MM.1S (cell line): Measurements from ENCODE around the gene MMP15.
A peak's percentile ranks its signal among the peaks of the same experiment; 100 is the strongest.
"Not testable (repeated sequence)": the region's sequence is repeated elsewhere in the genome, so short reads cannot be mapped to it uniquely, and the experiment has no call there.

Experiments used
- DNase-seq: peaks from one replicate; pipeline ENCODE4 v3.0.0-alpha.2; 2015
- H2AFZ ChIP-seq: fragments of 300-600 bp; sonication (generic); 2 replicates; pipeline ENCODE4 v1.6.0; 2016; ENCODE audit warnings: antibody characterized with exemption, low read length
- H3F3A ChIP-seq: fragments of 300-600 bp; sonication (generic); 2 replicates; pipeline ENCODE4 v1.6.1; 2016; ENCODE audit warnings: mild to moderate bottlenecking, antibody characterized with exemption, low read length, moderate library complexity, mixed read lengths; ENCODE audit not compliant: insufficient read depth
- H3K27ac ChIP-seq: fragments of 300-600 bp; sonication (generic); 2 replicates; pipeline ENCODE4 v1.5.1; 2016; ENCODE audit warnings: mild to moderate bottlenecking, low read length
- H3K27me3 ChIP-seq: fragments of 300-600 bp; sonication (generic); replicated peaks from 2 replicates; pipeline ENCODE4 v1.6.0; 2016; ENCODE audit warnings: low read length; ENCODE audit not compliant: insufficient read depth
- H3K36me3 ChIP-seq: fragments of 300-600 bp; sonication (generic); replicated peaks from 2 replicates; pipeline ENCODE4 v1.6.1; 2016; ENCODE audit warnings: mild to moderate bottlenecking, low read length, mixed read lengths; ENCODE audit not compliant: insufficient read depth
- H3K4me1 ChIP-seq: fragments of 300-600 bp; sonication (generic); 2 replicates; pipeline ENCODE4 v1.6.1; 2016; ENCODE audit warnings: low read length, mixed read lengths
- H3K4me2 ChIP-seq: fragments of 300-600 bp; sonication (generic); 2 replicates; pipeline ENCODE4 v1.6.0; 2016; ENCODE audit warnings: low read depth, low read length
- H3K4me3 ChIP-seq: fragments of 300-600 bp; sonication (generic); 2 replicates; pipeline ENCODE4 v1.5.1; 2016; ENCODE audit warnings: low read length, mixed read lengths
- H3K79me2 ChIP-seq: fragments of 300-600 bp; sonication (generic); 2 replicates; pipeline ENCODE4 v1.6.1; 2016; ENCODE audit warnings: mixed run types, low read length, mixed read lengths
- H3K9ac ChIP-seq: fragments of 300-600 bp; sonication (generic); 2 replicates; pipeline ENCODE4 v1.6.1; 2016; ENCODE audit warnings: low read length, mixed read lengths
- H3K9me2 ChIP-seq: fragments of 300-600 bp; sonication (generic); replicated peaks from 2 replicates; pipeline ENCODE4 v1.6.1; 2016; ENCODE audit warnings: mild to moderate bottlenecking, low read length, mixed read lengths; ENCODE audit not compliant: insufficient read depth
- H3K9me3 ChIP-seq: fragments of 300-600 bp; sonication (generic); replicated peaks from 2 replicates; pipeline ENCODE4 v1.6.1; 2016; ENCODE audit warnings: mild to moderate bottlenecking, low read length, mixed read lengths; ENCODE audit not compliant: insufficient read depth
- H4K20me1 ChIP-seq: fragments of 300-600 bp; sonication (generic); 2 replicates; pipeline ENCODE4 v1.6.1; 2016; ENCODE audit warnings: mild to moderate bottlenecking, low read length, moderate library complexity, mixed read lengths; ENCODE audit not compliant: insufficient read depth
- EZH2 ChIP-seq: fragments of 300-600 bp; sonication (generic); optimal IDR thresholded peaks from 2 replicates; pipeline ENCODE3; 2017; ENCODE audit warnings: low read depth, mild to moderate bottlenecking, antibody characterized with exemption, low read length, mixed read lengths
- EZH2phosphoT487 ChIP-seq: fragments of 300-600 bp; sonication (generic); IDR thresholded peaks from 2 replicates; pipeline ENCODE4 v1.6.1; 2018; ENCODE audit warnings: antibody characterized with exemption, low read length
- TF ChIP-seq, protein P1 (sequence below): fragments of 300-600 bp; sonication (generic); IDR thresholded peaks from 2 replicates; pipeline ENCODE4 v1.5.1; 2016; ENCODE audit warnings: antibody characterized with exemption, low read length, mixed read lengths

The MMP15 gene

DNA sequence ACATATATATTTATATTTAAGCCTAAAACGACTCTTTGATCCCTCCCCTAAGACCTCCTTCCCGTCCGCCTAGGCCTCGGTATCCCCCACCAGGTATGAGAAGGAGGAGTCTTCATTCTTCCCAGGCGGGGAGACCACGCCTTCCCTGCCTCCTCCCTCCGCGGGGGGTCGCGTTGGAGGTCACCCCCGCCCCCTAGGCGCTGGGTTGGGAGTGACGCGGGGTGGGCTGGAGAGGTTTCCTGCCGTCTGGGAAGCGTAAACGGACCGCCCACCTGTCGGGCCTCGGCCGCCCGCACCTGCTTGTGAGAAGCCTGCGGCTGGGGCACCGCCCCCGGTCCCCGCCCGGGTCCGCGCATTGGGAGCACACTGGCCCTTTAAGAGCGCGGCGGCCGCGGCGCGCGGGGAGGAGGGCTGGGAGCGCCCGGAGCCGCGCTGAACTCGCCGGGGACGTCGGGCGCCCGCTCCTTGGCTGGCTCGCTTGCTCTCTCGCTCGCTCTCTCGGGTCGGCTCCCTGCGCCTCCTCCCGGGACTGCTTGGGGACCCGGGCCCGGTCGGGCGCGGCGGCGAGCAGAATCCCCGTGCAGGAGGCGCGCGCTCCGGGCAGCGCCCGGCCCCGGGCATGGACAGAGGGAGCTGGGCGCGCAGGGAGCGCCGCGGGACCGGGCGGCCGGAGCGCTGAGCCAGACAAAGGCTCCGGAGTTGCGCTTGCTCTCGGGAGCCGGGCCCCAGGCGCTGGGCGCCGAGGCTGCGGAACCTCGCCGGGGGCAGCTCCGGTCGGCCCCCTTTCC lies at the start of gene MMP15:
Gene MMP15 (plus strand): TSS at position 404 of the 788 bp plus-strand sequence. CDS start 597 bp downstream, outside the sequence.
- Histone ChIP-seq H3F3A (no peaks in the 10 kb centered on the region), H3K27me3 (peaks cover 18% of the 10 kb centered on the region), H3K4me1 (no peaks in the 10 kb centered on the region; the same call in 1 of the 2 replicates), H3K4me3 (peak within 1 kb of the TSS; percentile 87), H3K27ac (no peak within 1 kb of the TSS), H3K9ac (peak within 1 kb of the TSS; percentile 18; the same call in 1 of the 2 replicates), H3K9me2 (no peaks in the 10 kb centered on the region), H3K79me2 (no peaks in the 10 kb centered on the region), H4K20me1 (no peaks in the 10 kb centered on the region), H3K9me3 (no peaks in the 10 kb centered on the region), H3K4me2 (peak within 1 kb of the TSS; percentile 99), H2AFZ (peak within 1 kb of the TSS; percentile 98), H3K36me3 (no peaks in the 10 kb centered on the region)
- DNase-seq: peak; percentile 71
- TF ChIP-seq, protein P1, sequence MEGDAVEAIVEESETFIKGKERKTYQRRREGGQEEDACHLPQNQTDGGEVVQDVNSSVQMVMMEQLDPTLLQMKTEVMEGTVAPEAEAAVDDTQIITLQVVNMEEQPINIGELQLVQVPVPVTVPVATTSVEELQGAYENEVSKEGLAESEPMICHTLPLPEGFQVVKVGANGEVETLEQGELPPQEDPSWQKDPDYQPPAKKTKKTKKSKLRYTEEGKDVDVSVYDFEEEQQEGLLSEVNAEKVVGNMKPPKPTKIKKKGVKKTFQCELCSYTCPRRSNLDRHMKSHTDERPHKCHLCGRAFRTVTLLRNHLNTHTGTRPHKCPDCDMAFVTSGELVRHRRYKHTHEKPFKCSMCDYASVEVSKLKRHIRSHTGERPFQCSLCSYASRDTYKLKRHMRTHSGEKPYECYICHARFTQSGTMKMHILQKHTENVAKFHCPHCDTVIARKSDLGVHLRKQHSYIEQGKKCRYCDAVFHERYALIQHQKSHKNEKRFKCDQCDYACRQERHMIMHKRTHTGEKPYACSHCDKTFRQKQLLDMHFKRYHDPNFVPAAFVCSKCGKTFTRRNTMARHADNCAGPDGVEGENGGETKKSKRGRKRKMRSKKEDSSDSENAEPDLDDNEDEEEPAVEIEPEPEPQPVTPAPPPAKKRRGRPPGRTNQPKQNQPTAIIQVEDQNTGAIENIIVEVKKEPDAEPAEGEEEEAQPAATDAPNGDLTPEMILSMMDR: no peak
- no peak for TF ChIP-seq EZH2
- no peak for TF ChIP-seq EZH2phosphoT487

DNA sequence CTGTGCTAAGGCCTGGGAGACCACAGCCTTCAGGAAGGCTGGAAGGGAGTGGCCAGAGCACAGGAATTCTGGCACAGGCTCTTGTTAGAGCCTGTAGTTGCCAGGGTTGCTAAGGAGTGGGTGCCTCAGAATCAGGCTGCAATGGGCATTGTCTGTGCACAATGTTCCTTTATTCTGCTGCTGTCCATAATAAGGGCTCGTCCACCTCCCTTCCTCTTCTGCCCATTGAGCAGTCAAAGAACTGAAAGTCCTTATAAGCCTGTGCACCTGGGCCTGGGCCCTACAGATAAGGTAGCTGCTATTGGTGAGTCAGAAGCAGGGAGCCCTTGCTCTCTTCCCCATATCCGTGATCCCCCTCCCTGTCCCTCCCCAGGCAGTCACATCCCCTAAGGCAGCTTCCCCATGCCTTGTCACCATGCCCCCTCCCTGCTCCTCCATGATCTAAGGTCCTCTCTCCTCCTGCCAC lies 49.2 kb upstream of the MMP15 start:
- H3K9me3 ChIP-seq: no peaks in the 10 kb centered on the region
- no peaks in the 10 kb centered on the region for H3F3A ChIP-seq
- no peak overlapping the region for H2AFZ ChIP-seq
- H3K4me1 ChIP-seq: no peaks in the 10 kb centered on the region
- no peak overlapping the region for H3K27ac ChIP-seq
- no peak for TF ChIP-seq EZH2
- TF ChIP-seq EZH2phosphoT487: no peak
- TF ChIP-seq, protein P1: no peak
- no peak for DNase-seq
- H3K36me3 ChIP-seq: no peaks in the 10 kb centered on the region
- no peaks in the 10 kb centered on the region for H3K79me2 ChIP-seq
- H3K9ac ChIP-seq: no peak overlapping the region
- H3K9me2 ChIP-seq: no peaks in the 10 kb centered on the region
- no peaks in the 10 kb centered on the region for H3K27me3 ChIP-seq
- H3K4me2 ChIP-seq: no peak overlapping the region
- H4K20me1 ChIP-seq: no peaks in the 10 kb centered on the region
- no peak overlapping the region for H3K4me3 ChIP-seq

DNA sequence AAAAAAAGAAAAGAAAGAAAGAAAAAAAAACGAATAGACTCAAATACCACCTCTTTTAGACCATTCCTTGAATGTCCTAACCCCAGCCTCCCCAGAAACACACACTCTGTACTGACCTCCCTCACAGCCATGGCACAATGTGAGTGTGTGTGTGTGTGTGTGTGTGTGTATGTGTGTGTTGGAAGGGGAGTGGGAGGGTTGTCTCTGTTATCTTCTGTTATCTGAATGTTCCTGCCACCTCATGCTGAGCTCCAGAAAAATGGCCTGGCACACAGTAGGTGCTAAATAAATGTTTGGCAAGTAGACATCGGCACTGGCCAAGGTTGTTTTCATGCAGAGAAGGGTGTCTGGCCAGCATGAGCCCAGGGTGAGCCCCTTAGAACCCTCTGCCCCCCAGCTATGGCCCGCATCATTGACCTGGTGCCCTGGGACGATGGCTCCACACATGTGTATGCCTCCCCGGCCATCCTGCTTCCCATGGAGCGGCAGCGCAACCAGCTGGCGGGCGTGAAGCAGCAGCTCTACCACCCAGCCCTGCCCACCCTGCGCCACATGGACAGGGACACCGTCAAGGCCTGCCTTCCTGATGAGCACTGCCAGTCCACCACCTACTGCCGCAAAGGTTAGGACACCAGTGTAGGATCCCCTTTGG lies 48.0 kb upstream of the MMP15 start:
- no peak overlapping the region for H3K4me2 ChIP-seq
- no peak overlapping the region for H3K9ac ChIP-seq
- H3K36me3 ChIP-seq: no peaks in the 10 kb centered on the region
- H3K27ac ChIP-seq: no peak overlapping the region
- no peaks in the 10 kb centered on the region for H3F3A ChIP-seq
- no peaks in the 10 kb centered on the region for H3K9me2 ChIP-seq
- no peak overlapping the region for H2AFZ ChIP-seq
- H3K79me2 ChIP-seq: no peaks in the 10 kb centered on the region
- DNase-seq: no peak
- no peak overlapping the region for H3K4me3 ChIP-seq
- H3K27me3 ChIP-seq: no peaks in the 10 kb centered on the region
- H3K4me1 ChIP-seq: no peaks in the 10 kb centered on the region
- H4K20me1 ChIP-seq: no peaks in the 10 kb centered on the region
- H3K9me3 ChIP-seq: no peaks in the 10 kb centered on the region
- TF ChIP-seq EZH2 (no peak), EZH2phosphoT487 (no peak)
- TF ChIP-seq, protein P1: no peak

DNA sequence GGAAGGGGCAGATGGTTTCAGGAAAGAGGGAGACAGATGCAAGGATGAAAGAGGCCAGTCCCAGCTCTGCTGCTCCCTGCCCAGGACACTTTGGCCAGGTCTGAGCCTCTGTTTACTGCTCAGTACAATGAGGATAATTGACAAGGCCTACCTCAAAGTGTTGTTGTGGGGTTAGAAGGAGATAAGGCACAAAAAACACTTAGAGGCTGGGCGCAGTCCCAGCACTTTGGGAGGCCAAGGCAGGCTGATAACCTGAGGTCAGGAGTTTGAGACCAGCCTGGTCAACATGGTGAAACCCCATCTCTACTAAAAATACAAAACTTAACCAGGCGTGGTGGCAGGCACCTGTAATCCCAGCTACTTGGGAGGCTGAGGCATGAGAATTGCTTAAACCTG lies 47.5 kb upstream of the MMP15 start:
- not testable (repeated sequence) for H3K4me1 ChIP-seq, H3K9me3 ChIP-seq, H3K9ac ChIP-seq, H3K9me2 ChIP-seq, H3K4me2 ChIP-seq, H3K27me3 ChIP-seq, H3K36me3 ChIP-seq, H3K4me3 ChIP-seq, H3K27ac ChIP-seq, H3K79me2 ChIP-seq, H2AFZ ChIP-seq, H4K20me1 ChIP-seq, DNase-seq, H3F3A ChIP-seq
